ENCODE measurements around the gene CBX5. TPM values are rescaled to one million over a fixed set of nuclear protein-coding genes. Genes with fewer than 3 reads are reported as not detected.

CBX5 gene
- total RNA-seq, 3 donors from 2014 or later: 37.1 to 56.9 (median 50.5) TPM

DNA sequence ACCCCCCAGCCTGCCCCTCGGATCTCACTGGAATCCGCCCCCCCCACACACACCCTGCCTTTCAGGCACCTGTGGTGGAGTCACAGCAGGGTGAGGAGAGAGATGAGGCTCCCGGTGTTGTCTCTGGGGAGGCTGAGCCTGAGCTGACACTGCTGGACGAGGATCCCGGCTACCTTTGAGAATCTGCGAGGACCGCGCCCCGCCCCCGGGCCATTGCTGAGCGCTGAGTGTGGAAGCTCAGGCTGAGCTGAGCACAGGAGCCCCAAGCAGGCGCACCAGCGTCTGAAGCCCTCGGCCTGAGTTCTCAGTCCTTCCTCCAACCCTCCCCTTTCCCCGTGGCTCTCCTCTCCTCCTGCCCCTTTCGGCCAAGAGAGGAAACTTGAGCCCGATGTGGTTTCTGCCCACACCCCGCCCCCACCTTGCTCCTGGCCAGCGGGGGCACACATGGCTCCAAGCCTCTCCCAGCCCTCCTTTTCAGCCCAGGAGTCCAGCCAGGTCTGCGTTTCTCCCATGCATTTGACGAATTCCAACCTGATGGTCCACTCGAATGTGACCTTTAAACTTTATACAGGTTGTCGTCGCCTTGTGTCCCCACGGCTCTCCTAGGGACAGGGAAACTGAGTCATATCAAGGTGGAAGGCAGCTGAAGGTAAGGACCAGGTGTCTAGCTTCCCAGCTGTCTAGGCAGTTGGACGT lies 21.0 kb upstream of the CBX5 start, which contains the start of gene NFE2:
Gene NFE2 (minus strand): TSS at position 284 of the 696 bp plus-strand sequence. CDS start 5,767 bp downstream, outside the sequence.
- Histone ChIP-seq H3K9me3 (no peaks in the 10 kb centered on the region), H3K4me3 (no peak within 1 kb of the TSS), H3K36me3 (ENCODE audit: low read depth) (no peaks in the 10 kb centered on the region), H3K4me1 (ENCODE audit: low read depth) (peaks cover 14% of the 10 kb centered on the region)
- DNase-seq (peak; percentile 60 to 72 (median 60)), ATAC-seq (peak; percentile 72)
- TF ChIP-seq, protein P1, sequence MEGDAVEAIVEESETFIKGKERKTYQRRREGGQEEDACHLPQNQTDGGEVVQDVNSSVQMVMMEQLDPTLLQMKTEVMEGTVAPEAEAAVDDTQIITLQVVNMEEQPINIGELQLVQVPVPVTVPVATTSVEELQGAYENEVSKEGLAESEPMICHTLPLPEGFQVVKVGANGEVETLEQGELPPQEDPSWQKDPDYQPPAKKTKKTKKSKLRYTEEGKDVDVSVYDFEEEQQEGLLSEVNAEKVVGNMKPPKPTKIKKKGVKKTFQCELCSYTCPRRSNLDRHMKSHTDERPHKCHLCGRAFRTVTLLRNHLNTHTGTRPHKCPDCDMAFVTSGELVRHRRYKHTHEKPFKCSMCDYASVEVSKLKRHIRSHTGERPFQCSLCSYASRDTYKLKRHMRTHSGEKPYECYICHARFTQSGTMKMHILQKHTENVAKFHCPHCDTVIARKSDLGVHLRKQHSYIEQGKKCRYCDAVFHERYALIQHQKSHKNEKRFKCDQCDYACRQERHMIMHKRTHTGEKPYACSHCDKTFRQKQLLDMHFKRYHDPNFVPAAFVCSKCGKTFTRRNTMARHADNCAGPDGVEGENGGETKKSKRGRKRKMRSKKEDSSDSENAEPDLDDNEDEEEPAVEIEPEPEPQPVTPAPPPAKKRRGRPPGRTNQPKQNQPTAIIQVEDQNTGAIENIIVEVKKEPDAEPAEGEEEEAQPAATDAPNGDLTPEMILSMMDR (IDR thresholded peaks at IDR 0.05): no peak
- intact Hi-C loops (cut with DNase I, micrococcal nuclease): no loop called here

GRCh38 chr12:54300225-54300731 lies 20.4 kb upstream of the CBX5 start:
- no peak for ATAC-seq
- Histone ChIP-seq H3K4me3 (no peak overlapping the region), H3K9me3 (no peaks in the 10 kb centered on the region), H3K4me1 (ENCODE audit: low read depth) (peaks cover 14% of the 10 kb centered on the region), H3K36me3 (ENCODE audit: low read depth) (no peaks in the 10 kb centered on the region)
- TF ChIP-seq, protein P1 (IDR thresholded peaks at IDR 0.05): no peak
- intact Hi-C loops (cut with DNase I, micrococcal nuclease): no loop called here
- no peak for DNase-seq

- no peak for DNase-seq
- no peaks in the 10 kb centered on the region for H3K9me3 ChIP-seq
- H3K36me3 ChIP-seq (ENCODE audit: low read depth): no peaks in the 10 kb centered on the region
- H3K4me3 ChIP-seq: no peak overlapping the region
- TF ChIP-seq, protein P1 (IDR thresholded peaks at IDR 0.05): no peak
- intact Hi-C loops (cut with DNase I, micrococcal nuclease): no loop called here
- peaks cover 14% of the 10 kb centered on the region for H3K4me1 ChIP-seq (ENCODE audit: low read depth)
- no peak for ATAC-seq
Observed at GRCh38 chr12:54299515-54300224, 19.7 kb upstream of the CBX5 start.

- no peaks in the 10 kb centered on the region for H3K36me3 ChIP-seq (ENCODE audit: low read depth)
- TF ChIP-seq, protein P1 (IDR thresholded peaks at IDR 0.05): no peak
- DNase-seq: no peak
- intact Hi-C loops (cut with DNase I, micrococcal nuclease): no loop called here
- ATAC-seq: no peak
- peaks cover 10% of the 10 kb centered on the region for H3K4me1 ChIP-seq (ENCODE audit: low read depth)
- H3K9me3 ChIP-seq: no peaks in the 10 kb centered on the region
- H3K4me3 ChIP-seq: no peak overlapping the region
Observed at GRCh38 chr12:54298904-54299303, 19.0 kb upstream of the CBX5 start.

- Histone ChIP-seq H3K9me3 (no peaks in the 10 kb centered on the region), H3K4me3 (no peak overlapping the region), H3K36me3 (ENCODE audit: low read depth) (no peaks in the 10 kb centered on the region), H3K4me1 (ENCODE audit: low read depth) (peaks cover 10% of the 10 kb centered on the region)
- intact Hi-C loops (cut with DNase I, micrococcal nuclease): no loop called here
- DNase-seq: no peak
- TF ChIP-seq, protein P1 (IDR thresholded peaks at IDR 0.05): no peak
- ATAC-seq: no peak
Observed at GRCh38 chr12:54296393-54297099, 16.6 kb upstream of the CBX5 start.

All from mucosa of descending colon (tissue), 3 donors.